Sigmoid colon (tissue), 7 donors: Measurements from ENCODE around the gene HS1BP3. TPM values are rescaled to one million over a fixed set of nuclear protein-coding genes. Genes with fewer than 3 reads are reported as not detected.

Experiments used
- DNase-seq: peaks from one replicate; pipeline ENCODE4 v3.0.0-alpha.2; 2019
- H3K27ac ChIP-seq, 4 donors: fragments of 200-600 bp; sonication (generic); one replicate each; pipeline ENCODE4 v1.5.1; 2016 to 2019; ENCODE audit warnings: mild to moderate bottlenecking in 1 of 4
- H3K27me3 ChIP-seq, 3 donors: fragments of 200-600 bp; sonication (generic); one replicate each; pipeline ENCODE4 v1.5.1; 2019; ENCODE audit warnings: mild to moderate bottlenecking in 1 of 3
- H3K36me3 ChIP-seq, 4 donors: fragments of 200-600 bp; sonication (generic); one replicate each; pipeline ENCODE4 v1.5.1; 2016 to 2019
- H3K4me1 ChIP-seq, 4 donors: fragments of 200-600 bp; sonication (generic); one replicate each; pipeline ENCODE4 v1.5.1; 2017 to 2019
- H3K4me3 ChIP-seq, 4 donors: fragments of 200-600 bp; sonication (generic); one replicate each; pipeline ENCODE4 v1.5.1; 2017 to 2019; ENCODE audit warnings: mild to moderate bottlenecking in 2 of 4, moderate library complexity in 1 of 4
- H3K9me3 ChIP-seq, 4 donors: fragments of 200-600 bp in 3 of 4; sonication (generic) in 3 of 4; one replicate each; pipeline versions ENCODE4 v1.5.1 to v1.6.1; 2013 to 2019
- CTCF ChIP-seq, 4 experiments: fragments of 450-650 bp in 3 of 4; fragments of 200-600 bp in 1 of 4; IDR thresholded peaks; one replicate each; pipeline ENCODE4 v1.5.1; 2016 to 2019; ENCODE audit warnings: antibody characterized with exemption in 4 of 4, mild to moderate bottlenecking in 3 of 4, moderate library complexity in 2 of 4
- EP300 ChIP-seq, 4 donors: sonication (generic); formaldehyde crosslinking; IDR thresholded peaks; one replicate each; pipeline ENCODE4 v1.6.1; 2017; ENCODE audit warnings: antibody characterized with exemption in 4 of 4
- POLR2A ChIP-seq, 2 donors: fragments of 450-650 bp; IDR thresholded peaks; one replicate each; pipeline ENCODE4 v1.6.1; 2016; ENCODE audit warnings: antibody characterized with exemption in 2 of 2, mild to moderate bottlenecking in 2 of 2, moderate library complexity in 2 of 2
- POLR2AphosphoS5 ChIP-seq, 4 donors: sonication (generic); formaldehyde crosslinking; IDR thresholded peaks; one replicate each; pipeline ENCODE4 v1.6.1; 2017; ENCODE audit warnings: antibody characterized with exemption in 4 of 4
- WGBS, 2 donors: extraction: QIAGEN DNeasy Blood & Tissue Kit; methylation state at CpG; one replicate each; pipeline ENCODE4 v1.1.7; 2013; 5-methylcytosine and 5-hydroxymethylcytosine counted together
- intact Hi-C: fragments of 100-400 bp; cut with DNase I; formaldehyde crosslinking; loops from one replicate; pipeline ENCODE4 v1.15.1; 2023
- polyA plus RNA-seq, 3 donors: library from polyadenylated mRNA; stranded (reverse); fragments of 200-250 nt; gene quantifications; one replicate each; pipeline ENCODE4 v1.2.3, GENCODE V29; 2013
- total RNA-seq, 4 donors: library from RNA; depleted of rRNA; stranded (reverse); fragments of >200 nt; gene quantifications; one replicate each; pipeline ENCODE4 v1.1.0, GENCODE V29; 2016
- donor health status: healthy with polysubstance abuse.
- donor health status: Bipolar disorder and iron deficiency.
- donor health status: healthy.

HS1BP3 gene
- total and polyA plus RNA-seq, 7 donors: 25.2 to 54.6 (median 32.6) TPM

DNA sequence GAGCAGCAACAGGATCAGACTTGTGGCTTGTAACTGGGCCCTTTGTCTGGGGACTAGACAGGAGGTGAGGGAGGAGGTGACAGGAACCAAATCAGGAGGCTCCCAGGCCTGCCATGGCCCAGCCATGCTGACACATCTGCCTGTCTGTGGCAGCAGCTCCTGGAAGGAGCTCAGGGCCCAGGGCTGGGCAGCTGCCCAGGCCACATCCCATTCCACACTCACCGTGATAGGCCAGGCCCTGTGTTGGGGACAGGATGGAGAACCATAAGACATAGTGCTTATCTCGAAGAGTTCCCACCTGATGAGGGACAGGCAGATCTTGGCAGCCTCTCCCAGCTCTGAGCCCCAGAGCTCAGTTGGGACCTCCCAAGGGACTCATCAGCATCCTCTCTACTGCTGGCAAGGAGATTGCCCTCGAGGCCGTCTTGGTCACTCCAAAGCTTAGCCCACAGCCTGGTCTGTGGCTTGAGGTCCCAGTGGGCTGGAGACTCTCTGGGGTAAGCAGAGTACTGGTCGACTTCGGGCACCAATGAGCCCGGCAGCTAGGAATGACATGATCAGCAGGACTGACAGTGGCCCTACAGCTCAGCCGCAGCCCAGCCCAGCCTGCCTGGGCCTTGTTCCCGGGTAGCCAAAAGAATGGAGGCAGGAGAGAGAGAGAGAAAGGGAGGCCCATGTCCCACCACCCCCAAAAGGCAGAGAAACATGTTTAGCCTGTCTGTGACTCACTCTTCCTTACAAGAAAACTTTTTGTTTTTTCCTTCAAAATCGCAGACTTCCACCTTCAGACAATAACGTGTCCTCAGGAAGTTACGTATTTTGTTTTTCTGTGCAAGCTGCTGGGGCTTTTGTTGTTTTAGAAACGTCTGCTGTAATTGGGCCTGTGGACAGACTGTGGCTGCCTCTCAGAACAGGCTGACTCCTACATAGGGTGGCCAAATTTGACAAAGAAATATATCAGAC lies 82.1 kb downstream of the HS1BP3 start:
- no peaks in the 10 kb centered on the region for H3K36me3 ChIP-seq

GRCh38 chr2:20567926-20568179 lies 83.0 kb downstream of the HS1BP3 start:
- DNase-seq: no peak
- Histone ChIP-seq H3K4me3 (no peak overlapping the region), H3K9me3 (no peaks in the 10 kb centered on the region), H3K27me3 (no peaks in the 10 kb centered on the region), H3K4me1 (peaks cover 0 to 12% (median 8%) of the 10 kb centered on the region in 4 donors), H3K36me3 (no peaks in the 10 kb centered on the region), H3K27ac (peak overlapping the region; percentile 32 to 62 (median 48))
- no peak for TF ChIP-seq POLR2A (IDR thresholded peaks at IDR 0.05)
- TF ChIP-seq EP300 (IDR thresholded peaks at IDR 0.05): no peak
- TF ChIP-seq CTCF (IDR thresholded peaks at IDR 0.05): no peak
- TF ChIP-seq POLR2AphosphoS5 (IDR thresholded peaks at IDR 0.05): no peak
- WGBS, 2 donors: 52 to 70% methylated on average over 2 of the region's 2 CpGs
- intact Hi-C loops: no loop called here

More for the DNA sequence above, 82.1 kb downstream of the HS1BP3 start:
- Histone ChIP-seq H3K4me3 (no peak overlapping the region), H3K4me1 (peaks cover 0 to 20% (median 15%) of the 10 kb centered on the region in 4 donors), H3K27ac (peak overlapping the region; percentile 32 to 62 (median 48)), H3K27me3 (no peaks in the 10 kb centered on the region), H3K9me3 (no peaks in the 10 kb centered on the region)
- 81 to 84% methylated on average over 13 of the region's 13 CpGs for WGBS, 2 donors
- DNase-seq: no peak
- TF ChIP-seq POLR2AphosphoS5 (IDR thresholded peaks at IDR 0.05): no peak
- no peak for TF ChIP-seq CTCF (IDR thresholded peaks at IDR 0.05)
- no peak for TF ChIP-seq EP300 (IDR thresholded peaks at IDR 0.05)
- TF ChIP-seq POLR2A (IDR thresholded peaks at IDR 0.05): no peak
- intact Hi-C loops: no loop called here

Other genes with a start within 250 kb of the HS1BP3 start
- 1,000 to 10,000 TPM in 2 of 4 donors, 100 to 1,000 TPM in 2; 753 to 1,323 (median 1,092) TPM for gene RHOB, start 204.0 kb downstream of the HS1BP3 start, total RNA-seq
- gene RHOB, start 204.0 kb downstream of the HS1BP3 start, polyA plus RNA-seq: 100 to 1,000 TPM in 2 of 3 donors, 10 to 100 TPM in 1; 60.6 to 200 (median 108) TPM
- gene GDF7, start 16.0 kb upstream of the HS1BP3 start, total RNA-seq: 1 to 10 TPM in 1 of 4 donors, under 1 TPM in 3; 0.49 to 1.6 (median 0.77) TPM
- under 1 TPM; under 0.01 to 0.60 (median under 0.01) TPM for gene GDF7, start 16.0 kb upstream of the HS1BP3 start, polyA plus RNA-seq
- gene LDAH, start 172.0 kb upstream of the HS1BP3 start, total RNA-seq: 10 to 100 TPM in 3 of 4 donors, 1 to 10 TPM in 1; 7.6 to 18.3 (median 12.4) TPM
- gene LDAH, start 172.0 kb upstream of the HS1BP3 start, polyA plus RNA-seq: 10 to 100 TPM in 2 of 3 donors, 1 to 10 TPM in 1; 6.0 to 15.3 (median 12.2) TPM